Lower leg skin (tissue), 3 donors: Measurements from ENCODE around the gene NKAIN2.

ENCODE experiments used
- CTCF ChIP-seq, 3 donors: fragments of 450-650 bp; IDR thresholded peaks; one replicate each; pipeline ENCODE4 v1.5.1; 2016; ENCODE audit warnings: antibody characterized with exemption in 3 of 3, mild to moderate bottlenecking in 3 of 3, moderate library complexity in 2 of 3
- POLR2A ChIP-seq, 2 donors: fragments of 450-650 bp; IDR thresholded peaks; one replicate each; pipeline ENCODE4 v1.6.1; 2016 to 2017; ENCODE audit warnings: antibody characterized with exemption in 2 of 2, mild to moderate bottlenecking in 1 of 2, moderate library complexity in 1 of 2

DNA sequence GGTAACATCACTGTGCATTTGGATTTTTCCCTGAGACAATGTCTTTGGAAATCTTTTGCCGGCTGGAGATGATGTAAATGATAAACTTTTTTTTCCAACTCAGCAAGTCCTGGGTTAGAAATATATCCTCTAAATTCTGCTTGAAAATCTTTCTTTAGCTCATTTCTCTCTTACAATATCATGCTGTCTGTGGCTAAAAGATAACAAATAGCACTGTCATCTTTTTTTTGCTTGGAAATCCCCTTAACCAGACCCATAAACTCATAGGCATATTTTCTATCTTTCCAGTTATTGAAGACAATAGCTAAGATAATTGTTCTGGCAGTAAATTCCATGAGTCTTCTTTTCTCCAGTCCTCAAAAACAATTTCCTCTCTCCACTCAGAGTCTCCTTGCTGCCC is 481.5 kb downstream of the NKAIN2 start:
- TF ChIP-seq POLR2A (IDR thresholded peaks at IDR 0.05) (no peak), CTCF (IDR thresholded peaks at IDR 0.05) (no peak)
